AG10803 (cell line): ENCODE measurements around the gene PRDM16.

ENCODE experiments used
- DNase-seq: peaks from one replicate; pipeline ENCODE4 v3.0.0; 2010; ENCODE audit warnings: low read depth
- H3K4me3 ChIP-seq: 2 replicates; pipeline ENCODE4 v1.5.1; 2011; ENCODE audit warnings: mild to moderate bottlenecking, low read length, control low read depth
- CTCF ChIP-seq: conservative IDR thresholded peaks from 2 replicates; pipeline ENCODE4 v1.5.1; 2011; ENCODE audit warnings: mild to moderate bottlenecking, low read length, control low read depth, inconsistent platforms

Gene PRDM16

GRCh38 chr1:3320246-3321152 is 251.5 kb downstream of the PRDM16 start:
- no peak for DNase-seq
- TF ChIP-seq CTCF: no peak
- no peak overlapping the region for H3K4me3 ChIP-seq

- no peak overlapping the region for H3K4me3 ChIP-seq
- TF ChIP-seq CTCF: no peak
- peak; percentile 25 for DNase-seq
Observed at GRCh38 chr1:3321559-3322449, 252.8 kb downstream of the PRDM16 start.

- DNase-seq: no peak
- no peak for TF ChIP-seq CTCF
- no peak overlapping the region for H3K4me3 ChIP-seq
Observed at GRCh38 chr1:3322450-3323020, 253.5 kb downstream of the PRDM16 start.

- H3K4me3 ChIP-seq: no peak overlapping the region
- no peak for DNase-seq
- no peak for TF ChIP-seq CTCF
Observed at GRCh38 chr1:3323021-3323795, 254.2 kb downstream of the PRDM16 start.

GRCh38 chr1:3323796-3324703 is 255.0 kb downstream of the PRDM16 start:
- DNase-seq: no peak
- no peak overlapping the region for H3K4me3 ChIP-seq
- TF ChIP-seq CTCF: no peak
